GM19193 (cell line): ENCODE measurements around the gene CDKAL1.

Experiments used
- POLR2A ChIP-seq: IDR thresholded peaks from 4 replicates; pipeline ENCODE4 v1.6.1; 2011; ENCODE audit not compliant: insufficient read depth, insufficient read length; ENCODE audit errors: extremely low read depth

CDKAL1 gene

GRCh38 chr6:20833881-20834515, 299.7 kb downstream of the CDKAL1 start:
- TF ChIP-seq POLR2A = no peak

GRCh38 chr6:20835315-20836010, 301.2 kb downstream of the CDKAL1 start:
- no peak for TF ChIP-seq POLR2A

- no peak for TF ChIP-seq POLR2A
Observed at GRCh38 chr6:20837189-20837588, 302.9 kb downstream of the CDKAL1 start.

- no peak for TF ChIP-seq POLR2A
Observed at GRCh38 chr6:20838113-20838512, 303.9 kb downstream of the CDKAL1 start.

GRCh38 chr6:20839630-20840029, 305.4 kb downstream of the CDKAL1 start:
- no peak for TF ChIP-seq POLR2A

- no peak for TF ChIP-seq POLR2A
Observed at GRCh38 chr6:20840675-20841074, 306.4 kb downstream of the CDKAL1 start.

GRCh38 chr6:20841806-20842205, 307.5 kb downstream of the CDKAL1 start:
- no peak for TF ChIP-seq POLR2A

GRCh38 chr6:20845592-20845991, 311.3 kb downstream of the CDKAL1 start:
- TF ChIP-seq POLR2A = no peak

- no peak for TF ChIP-seq POLR2A
Observed at GRCh38 chr6:20846602-20847028, 312.4 kb downstream of the CDKAL1 start.

- no peak for TF ChIP-seq POLR2A
Observed at GRCh38 chr6:20847904-20848303, 313.6 kb downstream of the CDKAL1 start.

- TF ChIP-seq POLR2A = no peak
Observed at GRCh38 chr6:20850686-20851416, 316.6 kb downstream of the CDKAL1 start.

GRCh38 chr6:20851795-20852194, 317.5 kb downstream of the CDKAL1 start:
- no peak for TF ChIP-seq POLR2A

GRCh38 chr6:20853828-20854227, 319.6 kb downstream of the CDKAL1 start:
- no peak for TF ChIP-seq POLR2A

- TF ChIP-seq POLR2A = no peak
Observed at GRCh38 chr6:20856681-20857288, 322.5 kb downstream of the CDKAL1 start.

GRCh38 chr6:20861481-20861880, 327.2 kb downstream of the CDKAL1 start:
- TF ChIP-seq POLR2A = no peak

- no peak for TF ChIP-seq POLR2A
Observed at GRCh38 chr6:20866036-20866435, 331.8 kb downstream of the CDKAL1 start.

GRCh38 chr6:20866935-20867703, 332.9 kb downstream of the CDKAL1 start:
- no peak for TF ChIP-seq POLR2A
